Right ventricle myocardium inferior (tissue), 1 donor: Measurements from ENCODE around the gene ZBTB20. TPM values are rescaled to one million over a fixed set of nuclear protein-coding genes. Genes with fewer than 3 reads are reported as not detected.
A peak's percentile ranks its signal among the peaks of the same experiment; 100 is the strongest.

Experiments
- ATAC-seq: fragments of 200-7000 bp; cut with Tn5 transposase; one replicate; pipeline ENCODE4 v1.9.1; 2020; ENCODE audit warnings: mild to moderate bottlenecking, moderate library complexity
- DNase-seq: peaks from one replicate; pipeline ENCODE4 v3.0.0; 2021; ENCODE audit errors: missing footprints
- intact Hi-C: fragments of 100-400 bp; cut with DNase I; formaldehyde crosslinking; loops from one replicate; pipeline ENCODE4 v1.11.0; 2022
- total RNA-seq: library from RNA; stranded (reverse); fragmentation: NEBNext Ultra II Directional; extraction: Animal tissue kit (Norgen Biotek cat#: 25700); gene quantifications from one replicate; pipeline ENCODE4 v1.2.1, GENCODE V29; 2021
- donor health status: DM: no; HTN: yes; CAD: no; lungs with severe emphysema.

The ZBTB20 gene
- total RNA-seq, 1 donor from 2014 or later: 55.7 TPM

GRCh38 chr3:114519415-114519814 is 627.7 kb downstream of the ZBTB20 start:
- no peak for DNase-seq
- peak; percentile 73 for ATAC-seq
- intact Hi-C loops: loop anchor here (10.0 kb wide), 1 partner anchor 55 kb away; no protein-coding TSS in a partner anchor

- ATAC-seq (no peak), DNase-seq (no peak)
- intact Hi-C loops: loop anchor here (10.0 kb wide), 1 partner anchor 56 kb away; no protein-coding TSS in a partner anchor
Measured at GRCh38 chr3:114518206-114518808, 628.8 kb downstream of the ZBTB20 start.

DNA sequence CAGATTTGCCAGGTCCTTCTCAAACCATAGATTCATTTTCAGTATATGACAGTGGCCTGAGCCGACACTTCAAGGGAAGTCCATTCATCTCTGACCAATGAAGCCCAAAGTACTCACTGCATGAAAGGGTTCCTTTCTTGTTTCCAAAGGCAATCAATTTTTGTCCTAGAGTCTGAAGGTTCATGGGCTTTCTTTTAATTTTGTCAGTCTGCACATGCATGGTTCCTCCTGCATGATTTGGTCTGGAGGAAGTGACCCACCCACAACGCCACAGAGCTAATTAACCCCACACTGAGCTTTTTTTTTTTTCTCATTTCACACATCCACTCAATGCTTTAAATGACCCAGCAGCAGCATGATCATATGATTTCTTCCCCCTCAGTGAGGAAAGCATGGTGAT is 636.9 kb downstream of the ZBTB20 start:
- intact Hi-C loops: loop anchor here (10.0 kb wide), 1 partner anchor 65 kb away; no protein-coding TSS in a partner anchor
- no peak for DNase-seq

GRCh38 chr3:114509756-114510155 is 637.3 kb downstream of the ZBTB20 start:
- intact Hi-C loops: loop anchor here (10.0 kb wide), 1 partner anchor 65 kb away; no protein-coding TSS in a partner anchor
- ATAC-seq (no peak), DNase-seq (no peak)

More for the DNA sequence above, 636.9 kb downstream of the ZBTB20 start:
- no peak for ATAC-seq

DNA sequence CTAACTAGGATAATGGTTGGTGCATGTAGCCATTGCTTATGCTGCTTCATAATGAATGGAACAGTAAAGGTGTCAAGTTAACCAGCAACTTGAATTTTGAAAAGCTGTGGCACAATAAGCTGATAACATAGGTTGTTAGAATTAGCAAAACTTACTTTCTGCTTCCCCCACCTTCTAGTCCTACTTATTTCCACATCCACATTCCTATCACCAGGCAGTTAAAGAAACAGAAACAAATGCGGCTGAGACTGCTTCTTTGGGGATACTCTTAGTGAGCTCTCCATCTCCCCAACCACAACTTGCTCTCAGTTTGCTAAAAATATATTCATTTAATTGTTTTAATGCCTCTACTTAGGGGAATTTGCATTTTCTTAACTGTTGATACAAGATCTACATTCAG is 638.1 kb downstream of the ZBTB20 start:
- ATAC-seq (no peak), DNase-seq (no peak)
- intact Hi-C loops: no loop called here

DNA sequence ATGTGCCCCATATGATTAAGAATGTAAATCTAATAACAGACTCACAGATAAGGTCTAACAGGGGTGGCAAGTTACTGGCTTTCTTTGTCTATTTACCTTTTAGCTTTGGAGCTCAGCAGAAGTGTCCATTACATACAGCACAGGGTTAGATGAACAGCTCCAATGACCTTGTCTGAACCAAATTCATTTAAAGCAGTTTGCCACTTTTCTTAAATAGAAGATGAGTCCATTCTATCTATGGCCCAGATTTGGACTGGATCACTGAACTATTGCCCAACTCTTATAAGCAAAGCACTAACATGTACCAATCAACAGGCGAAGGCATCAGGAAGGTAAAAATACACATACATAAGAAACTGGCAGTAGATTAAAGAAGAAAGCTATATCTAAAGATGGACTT is 638.9 kb downstream of the ZBTB20 start:
- intact Hi-C loops: no loop called here
- no peak for DNase-seq
- no peak for ATAC-seq

- peak; percentile 65 for ATAC-seq
- no peak for DNase-seq
- intact Hi-C loops: no loop called here
Measured at GRCh38 chr3:114506591-114507300, 640.3 kb downstream of the ZBTB20 start.

- intact Hi-C loops: no loop called here
- ATAC-seq (no peak), DNase-seq (no peak)
Measured at GRCh38 chr3:114504941-114505628, 642.0 kb downstream of the ZBTB20 start.

GRCh38 chr3:114502204-114502603 is 644.9 kb downstream of the ZBTB20 start:
- DNase-seq: no peak
- ATAC-seq: no peak
- intact Hi-C loops: no loop called here

DNA sequence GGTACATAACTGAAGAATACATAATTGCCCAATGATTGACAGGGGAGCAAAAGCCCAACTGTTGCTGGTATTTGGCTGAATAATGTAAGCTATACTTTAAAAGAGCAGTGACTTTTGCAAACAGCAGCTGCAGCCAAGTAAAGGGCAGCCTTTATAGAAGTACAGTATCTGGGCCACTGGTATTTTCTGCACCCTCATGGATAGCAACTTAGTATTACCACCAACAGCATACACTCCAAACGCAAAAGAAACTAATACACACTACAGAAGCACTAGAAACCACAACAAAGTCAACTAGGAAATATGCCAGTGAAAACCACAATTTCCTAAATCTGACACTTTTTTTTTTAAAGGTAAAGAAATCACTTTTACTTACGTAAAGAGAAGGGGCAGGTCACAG is 647.1 kb downstream of the ZBTB20 start:
- intact Hi-C loops: no loop called here
- DNase-seq (no peak), ATAC-seq (no peak)

GRCh38 chr3:114498539-114499370 is 648.3 kb downstream of the ZBTB20 start:
- no peak for DNase-seq
- no peak for ATAC-seq
- intact Hi-C loops: no loop called here

DNA sequence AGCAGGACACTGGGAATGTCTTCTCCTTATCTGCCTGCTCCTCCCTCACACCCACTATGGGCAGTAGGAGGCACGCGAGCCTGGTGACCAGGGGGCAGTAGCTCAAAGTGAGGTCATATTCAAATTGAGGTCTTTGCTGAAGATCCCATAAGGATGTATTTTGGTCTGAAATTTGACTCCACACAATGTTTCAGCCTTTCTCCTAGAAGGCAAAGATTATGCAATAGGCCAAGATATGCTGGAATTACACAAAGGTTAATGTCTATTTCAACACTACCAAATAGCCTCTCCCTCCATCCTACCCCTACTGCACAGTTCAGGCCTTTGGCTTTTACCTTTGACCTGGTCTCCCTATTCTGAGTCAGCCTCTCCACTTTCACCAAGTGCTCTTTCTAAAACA is 650.2 kb downstream of the ZBTB20 start:
- intact Hi-C loops: no loop called here
- peak; percentile 59 for ATAC-seq
- no peak for DNase-seq

GRCh38 chr3:114496466-114496865 is 650.6 kb downstream of the ZBTB20 start:
- DNase-seq (no peak), ATAC-seq (no peak)
- intact Hi-C loops: no loop called here

- intact Hi-C loops: no loop called here
- DNase-seq (peak; percentile 74), ATAC-seq (peak; percentile 87)
Measured at GRCh38 chr3:114496021-114496434, 651.1 kb downstream of the ZBTB20 start.

DNA sequence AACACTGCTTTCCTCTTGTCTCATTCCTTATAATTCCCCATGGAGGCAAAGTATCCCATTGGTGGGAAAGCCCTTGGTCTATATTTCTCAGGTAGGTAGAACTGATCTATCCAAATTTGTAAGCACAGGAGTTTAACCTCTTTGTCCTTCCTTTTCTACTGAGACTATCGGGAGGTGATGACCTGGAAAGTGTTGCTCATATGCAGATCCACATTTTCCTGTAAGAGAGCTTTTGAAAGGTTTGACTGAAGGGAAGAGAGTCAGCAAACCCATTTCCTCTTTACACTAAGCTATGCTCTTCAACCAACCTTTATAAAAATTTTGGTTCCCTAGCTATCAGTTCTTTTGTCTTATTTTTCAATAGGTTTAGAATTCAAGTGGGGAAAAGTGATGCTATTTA is 652.6 kb downstream of the ZBTB20 start:
- ATAC-seq (no peak), DNase-seq (no peak)
- intact Hi-C loops: no loop called here

- no peak for ATAC-seq
- intact Hi-C loops: no loop called here
- DNase-seq: no peak
Measured at GRCh38 chr3:114490829-114491228, 656.3 kb downstream of the ZBTB20 start.

DNA sequence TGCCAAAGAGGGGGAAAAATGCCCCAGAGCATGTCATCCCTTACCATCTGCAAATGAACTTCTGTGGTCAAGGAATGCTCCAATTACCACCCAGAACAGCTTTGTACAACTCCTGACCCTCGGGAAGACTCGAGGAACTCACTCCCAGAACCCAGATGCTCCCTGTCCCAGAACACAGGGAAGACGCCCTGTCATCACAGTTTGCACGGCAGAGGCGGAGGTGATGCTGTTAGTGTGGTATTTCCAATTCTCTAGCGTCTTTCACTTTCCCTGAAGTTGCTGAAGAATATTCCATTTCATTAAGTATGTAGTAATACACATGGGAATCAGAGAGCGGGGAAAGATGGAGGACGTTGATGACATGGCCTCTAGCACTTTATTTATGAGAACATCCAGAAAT is 659.6 kb downstream of the ZBTB20 start:
- DNase-seq: no peak
- intact Hi-C loops: no loop called here
- peak; percentile 53 for ATAC-seq

DNA sequence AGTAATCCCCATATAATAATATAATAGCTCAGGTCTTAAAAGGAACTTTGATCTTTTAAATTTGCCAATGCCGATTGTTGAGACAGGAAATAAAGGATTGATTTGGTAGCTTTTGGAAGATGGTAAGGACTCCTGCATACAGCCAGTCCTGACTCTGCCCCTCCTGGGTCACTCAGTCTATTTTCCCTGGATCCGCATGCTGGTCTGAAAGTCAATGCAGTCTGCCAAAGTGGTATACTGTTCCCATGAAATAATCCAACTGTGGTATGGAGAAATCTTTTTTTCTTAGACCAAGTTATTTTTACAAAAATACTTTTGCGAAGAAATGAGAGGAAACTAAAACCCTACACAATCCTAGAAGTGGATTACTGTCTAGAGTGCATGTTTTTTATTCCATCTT is 662.2 kb downstream of the ZBTB20 start:
- DNase-seq (no peak), ATAC-seq (no peak)
- intact Hi-C loops: no loop called here

DNA sequence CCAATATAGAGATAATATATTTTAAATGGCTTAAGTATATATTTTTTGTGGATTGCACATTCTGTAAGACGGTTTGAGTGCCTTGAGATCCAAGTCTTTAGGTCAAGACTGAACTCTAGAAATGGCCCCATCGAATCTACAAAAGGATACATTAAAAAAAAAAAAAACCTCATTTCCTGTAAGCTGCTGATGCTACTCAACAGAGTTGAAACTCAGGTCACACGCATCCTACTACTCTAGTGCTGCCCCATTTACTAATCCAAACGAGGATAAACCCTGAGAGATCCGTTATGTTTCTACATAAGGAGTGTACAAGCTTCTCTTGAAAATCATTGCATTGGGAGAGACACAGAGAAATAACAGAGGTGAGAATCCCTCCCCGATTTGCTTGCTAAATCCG is 666.0 kb downstream of the ZBTB20 start:
- intact Hi-C loops: no loop called here
- DNase-seq (no peak), ATAC-seq (no peak)
